NCI-H510A treated with DMSO at 0.1 percent for 48 hours (cell line): ENCODE results near the gene OTP.

Experiments
- DNase-seq: peaks from one replicate; lab custom pipeline; 2025; lab: John Stamatoyannopoulos, UW

The OTP gene

GRCh38 chr5:77640589-77641396 is 2.3 kb upstream of the OTP start:
- DNase-seq: no peak

DNA sequence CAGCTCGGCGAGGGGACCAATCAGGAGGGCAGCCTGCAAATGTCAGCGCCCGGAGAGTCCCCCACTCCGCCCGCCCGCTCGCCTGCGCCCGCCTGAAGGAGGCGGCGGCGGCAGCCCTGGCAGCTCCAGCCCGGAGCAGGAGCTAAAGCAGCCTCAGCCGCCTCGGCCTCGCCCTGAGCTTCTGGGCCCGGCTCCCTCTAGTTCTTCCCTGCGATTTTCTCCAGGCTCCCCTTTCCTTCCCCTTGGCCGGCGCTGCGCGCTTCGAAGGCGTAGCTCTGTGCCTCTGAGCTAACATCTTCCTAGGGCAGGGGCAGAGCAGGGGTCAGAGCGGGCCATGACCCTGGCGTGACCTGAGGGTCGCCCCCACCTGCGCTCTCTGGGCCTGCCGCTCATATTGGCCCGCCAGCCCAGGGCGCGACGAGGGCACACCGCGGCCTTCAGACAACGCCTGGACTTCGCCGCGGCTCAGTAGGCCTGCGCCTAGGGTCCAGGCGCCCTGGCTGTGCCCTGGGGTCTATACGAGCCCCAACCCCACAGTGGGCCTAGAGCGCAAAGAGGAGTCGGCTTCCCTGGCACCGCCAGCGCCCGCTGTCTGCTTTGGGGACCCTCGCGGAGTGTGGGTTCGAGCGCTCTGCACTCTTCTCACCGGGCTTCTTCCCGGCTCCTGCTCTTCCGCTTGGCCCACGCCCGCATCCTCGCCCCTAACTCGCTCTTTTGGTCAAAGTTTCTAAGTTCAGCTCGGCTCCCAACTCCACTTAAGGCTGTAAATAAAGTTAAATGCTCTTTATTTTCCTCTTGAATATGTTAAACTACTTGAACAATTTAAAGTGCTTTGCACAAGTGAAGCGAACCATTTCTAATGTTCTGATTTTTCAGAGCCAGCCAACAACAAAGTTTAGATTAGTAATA is 504 bp upstream of the OTP start:
- peak; percentile 66 for DNase-seq

GRCh38 chr5:77637170-77637997 is 1.1 kb downstream of the OTP start:
- no peak for DNase-seq

DNA sequence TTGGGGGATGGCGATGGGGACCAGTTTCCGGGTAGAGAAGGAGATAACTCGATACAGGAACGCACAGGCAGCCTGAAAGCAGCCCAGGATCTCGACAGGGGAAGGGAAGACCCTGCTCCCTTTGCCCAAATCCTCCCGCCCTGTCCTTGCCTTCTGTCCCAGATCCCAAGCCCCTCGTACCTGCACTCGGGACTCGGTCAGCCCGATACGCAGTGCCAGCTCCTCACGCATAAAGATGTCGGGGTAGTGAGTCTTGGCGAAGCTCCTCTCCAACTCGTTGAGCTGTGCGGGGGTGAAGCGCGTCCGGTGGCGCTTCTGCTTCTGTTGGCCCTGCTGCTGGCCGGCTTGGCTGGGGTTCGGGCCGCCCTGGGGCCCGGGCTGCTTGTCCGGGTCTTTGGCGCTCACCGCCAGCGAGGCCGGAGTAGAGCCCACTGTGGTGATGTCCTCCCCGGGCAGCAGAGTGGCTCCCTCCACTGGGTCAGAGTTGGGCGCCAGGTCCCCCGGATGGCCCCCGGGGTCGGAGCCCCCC is 1.8 kb downstream of the OTP start:
- no peak for DNase-seq

DNA sequence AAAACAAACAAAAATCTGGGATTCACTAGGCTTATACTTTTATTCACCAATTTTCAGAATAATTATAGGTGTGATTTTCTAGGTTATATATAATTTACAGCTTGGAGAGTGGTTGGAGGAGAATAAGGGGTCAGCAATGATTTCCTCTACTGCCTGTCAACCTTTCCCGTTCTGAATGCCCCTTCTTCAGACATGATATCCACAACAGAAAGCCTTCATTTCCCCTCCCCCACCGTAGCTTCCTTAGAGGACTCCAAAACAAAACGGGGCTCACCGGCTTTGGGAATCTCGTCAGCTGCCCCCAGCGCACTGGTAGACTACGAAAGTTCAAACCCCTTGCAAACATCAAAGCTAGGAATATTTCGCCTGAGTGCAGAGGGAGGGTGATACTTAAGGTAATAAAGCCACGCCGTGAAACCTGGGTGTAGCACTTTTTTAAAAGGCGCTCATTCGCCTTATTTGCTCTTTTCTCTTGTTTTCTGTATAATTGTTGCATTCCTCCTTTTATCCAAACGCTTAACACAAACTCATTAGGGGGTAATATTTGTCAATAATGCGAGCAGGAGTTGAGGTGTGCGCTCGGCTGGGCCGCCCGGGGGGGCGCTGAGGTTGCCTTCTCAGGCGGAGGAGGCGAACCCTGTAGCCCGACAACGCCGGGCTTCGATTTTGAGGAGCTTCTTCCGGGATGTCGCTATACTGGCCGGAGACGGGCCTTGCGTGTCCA is 2.4 kb downstream of the OTP start:
- DNase-seq: no peak

DNA sequence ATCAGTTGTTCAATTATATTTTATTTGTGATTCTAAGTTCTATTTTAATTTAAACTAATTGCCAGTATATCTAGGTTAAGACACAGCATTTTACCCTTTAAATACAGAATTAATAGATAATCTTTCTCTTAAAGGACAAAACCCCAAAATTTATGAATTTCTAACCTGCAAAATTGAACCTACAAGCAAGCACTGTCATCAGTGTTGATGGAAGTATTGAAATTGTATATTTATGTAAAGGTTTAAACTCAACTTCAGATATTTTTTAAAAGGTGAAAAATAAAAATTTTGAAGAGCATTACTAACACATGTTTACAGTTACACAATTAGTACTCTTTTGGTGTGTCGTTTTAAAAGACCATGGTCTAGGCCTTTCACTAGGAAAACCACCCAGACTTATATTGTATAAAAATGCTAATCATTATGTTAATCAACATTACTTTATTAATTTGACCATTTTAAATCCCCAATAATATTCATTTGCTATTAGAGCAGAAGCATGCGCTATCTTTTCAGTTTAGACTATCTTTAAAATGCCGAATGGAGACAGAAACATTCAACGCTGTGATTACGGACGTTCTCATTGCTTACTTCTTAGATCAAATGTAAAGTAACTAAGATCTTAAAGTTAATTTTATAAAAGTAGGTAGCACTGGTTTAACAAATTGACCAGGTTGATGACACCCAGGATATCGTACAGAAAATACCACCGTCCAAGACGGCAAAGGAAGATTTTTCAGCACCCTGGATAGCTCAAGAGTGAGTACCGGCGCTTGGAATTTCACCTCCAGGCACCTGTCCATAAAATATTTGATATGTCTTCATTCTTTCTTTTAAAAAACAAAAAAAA is 3.2 kb downstream of the OTP start:
- no peak for DNase-seq

- DNase-seq: no peak
Observed at GRCh38 chr5:77633709-77634108, 4.8 kb downstream of the OTP start.

- DNase-seq: no peak
Observed at GRCh38 chr5:77633207-77633675, 5.3 kb downstream of the OTP start.

DNA sequence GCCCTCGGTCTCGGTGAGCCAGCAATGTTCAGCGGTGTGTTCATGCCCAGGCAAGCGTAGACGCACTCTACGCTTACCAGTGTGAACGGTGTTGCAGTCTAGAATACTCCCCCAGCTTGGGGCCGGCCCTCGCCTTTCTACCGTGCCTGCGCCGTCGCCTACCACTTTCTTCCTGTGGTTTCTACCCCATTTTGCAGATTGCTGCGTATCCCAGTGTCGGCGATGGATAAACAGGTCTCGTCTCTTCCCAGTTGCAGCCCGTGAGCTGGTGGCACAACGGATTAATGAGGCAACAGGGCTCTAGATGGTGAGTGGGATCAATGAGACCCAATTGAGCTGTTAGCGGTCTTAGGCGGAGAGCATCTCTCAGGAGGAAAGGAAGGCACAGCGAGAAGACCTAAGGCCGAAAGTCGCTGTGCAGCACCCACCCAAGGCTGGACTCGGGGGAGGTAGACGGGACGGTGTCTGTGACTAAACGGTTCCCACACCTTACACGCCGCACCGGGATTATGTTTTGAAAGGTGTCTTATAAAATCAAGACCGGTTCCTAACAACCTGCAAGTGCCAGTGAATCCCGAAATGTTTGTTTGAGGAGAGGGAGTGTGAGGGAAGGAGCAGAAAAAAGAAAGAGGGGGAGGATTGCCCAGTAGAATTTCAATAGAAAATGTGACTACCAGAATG is 5.8 kb downstream of the OTP start:
- DNase-seq: no peak

DNA sequence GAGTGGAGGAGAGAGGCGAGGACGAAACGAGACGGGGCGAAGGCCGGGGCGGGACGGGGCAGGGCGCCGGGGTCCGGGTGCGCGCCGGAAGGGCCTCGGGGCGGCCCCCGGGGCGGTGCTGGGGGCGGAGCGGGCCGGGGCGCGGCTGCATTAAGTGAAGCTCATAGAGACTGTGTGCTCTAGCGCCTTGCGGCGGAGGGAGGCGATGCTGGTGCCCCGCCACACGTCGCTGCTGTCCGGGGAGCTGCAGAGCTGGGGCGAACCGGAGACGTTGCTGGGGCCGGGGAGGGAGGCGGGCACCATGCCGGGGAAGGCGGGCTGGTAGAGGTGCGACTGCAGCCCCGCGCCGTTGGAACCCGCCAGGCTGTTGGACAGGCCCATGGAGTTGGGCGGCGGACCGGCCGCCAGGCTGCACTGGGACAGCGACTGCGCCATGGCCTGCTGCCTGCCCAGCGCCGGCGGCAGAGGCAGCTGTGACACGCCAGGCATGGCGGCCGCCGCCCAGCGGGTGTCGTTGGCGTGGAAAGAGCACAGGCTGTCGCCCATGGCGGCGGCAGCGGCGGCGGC is 8.3 kb downstream of the OTP start:
- DNase-seq: peak; percentile 61

GRCh38 chr5:77629509-77630113 is 8.9 kb downstream of the OTP start:
- peak; percentile 50 for DNase-seq

GRCh38 chr5:77628840-77629508 is 9.5 kb downstream of the OTP start:
- no peak for DNase-seq

- no peak for DNase-seq
Observed at GRCh38 chr5:77627869-77628674, 10.4 kb downstream of the OTP start.

DNA sequence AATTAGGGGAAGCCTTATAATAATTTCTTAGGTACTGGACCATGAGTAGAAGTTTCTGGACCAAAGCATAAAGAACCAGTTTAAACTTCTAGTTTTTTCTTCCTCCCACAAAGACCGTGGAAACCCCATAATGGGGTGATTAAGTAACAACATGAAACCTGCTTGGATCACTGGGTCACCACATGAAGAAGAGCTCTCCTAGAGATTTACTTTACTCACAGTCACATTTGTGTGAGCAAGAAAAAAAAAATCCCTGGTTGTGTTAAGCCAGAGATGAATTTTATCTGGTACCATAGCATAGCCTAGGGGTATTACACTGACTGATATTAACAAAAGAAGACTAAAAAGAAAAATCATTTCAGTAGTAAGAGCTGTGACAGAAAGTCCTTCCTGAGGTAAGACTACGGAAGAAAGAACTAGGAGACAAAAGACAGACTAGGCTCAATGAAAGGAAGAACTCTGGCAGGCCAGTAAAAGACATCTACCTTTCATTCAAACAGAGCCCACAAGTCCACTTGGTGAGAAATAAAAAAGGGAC is 15.2 kb downstream of the OTP start:
- DNase-seq: no peak

- DNase-seq: no peak
Observed at GRCh38 chr5:77621440-77621839, 17.1 kb downstream of the OTP start.

DNA sequence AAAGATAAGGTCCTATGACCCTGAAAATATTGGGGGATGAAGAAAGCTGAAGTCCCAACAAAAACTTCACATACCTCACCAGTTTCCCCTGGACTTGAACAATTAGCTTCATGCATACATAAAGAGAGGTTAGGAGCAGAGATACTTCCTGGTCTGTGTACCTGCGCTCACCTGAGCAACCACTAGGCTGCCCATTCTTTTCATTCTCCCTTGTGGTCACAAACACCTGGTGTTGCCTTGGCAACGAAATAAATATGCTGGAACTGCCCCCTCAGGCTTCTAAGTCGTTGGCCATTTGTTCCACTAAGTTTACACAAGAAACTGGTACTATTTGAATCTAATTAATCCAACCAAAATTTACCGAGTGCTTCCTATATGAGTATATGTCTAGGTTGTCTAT is 18.1 kb downstream of the OTP start:
- DNase-seq: peak; percentile 12

DNA sequence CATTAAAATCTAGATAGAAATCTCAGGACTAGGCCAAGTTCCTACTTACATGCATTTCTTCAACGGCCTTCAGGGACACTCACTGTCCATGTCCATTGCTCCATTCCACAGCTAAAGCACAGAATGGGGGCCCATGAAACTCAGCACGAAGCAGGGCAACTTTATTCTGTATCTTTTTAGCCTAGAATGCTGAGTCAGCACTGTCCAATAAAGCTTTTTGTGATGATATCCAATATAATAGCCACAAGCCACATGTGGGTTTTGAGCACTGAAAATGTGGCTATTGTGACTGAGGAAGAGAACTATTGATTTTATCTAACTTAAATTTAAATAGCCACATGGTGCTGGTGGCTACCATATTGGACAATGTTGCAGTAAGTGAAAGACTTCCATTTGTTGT is 21.6 kb downstream of the OTP start:
- DNase-seq: no peak
